Ishikawa (cell line): ENCODE results near the gene PCBP4.

Experiments
- MAX ChIP-seq: IDR thresholded peaks from 2 replicates; pipeline ENCODE4 v1.6.1; 2012
- RAD21 ChIP-seq: IDR thresholded peaks from 2 replicates; pipeline ENCODE4 v1.6.1; 2012; ENCODE audit warnings: low read depth

- TF ChIP-seq RAD21 (no peak), MAX (no peak)
These were observed 32.0 kb downstream of the PCBP4 start for GRCh38 chr3:51934991-51935885.
